GM12878 (cell line): ENCODE data around the gene PCSK2. TPM values are rescaled to one million over a fixed set of nuclear protein-coding genes. Genes with fewer than 3 reads are reported as not detected.

ENCODE experiments used
- ATAC-seq: fragments of 200-7000 bp; cut with Tn5 transposase; 3 replicates; pipeline ENCODE4 v1.9.1; 2020; ENCODE audit warnings: mild to moderate bottlenecking, moderate library complexity
- BruUV-seq: library from RNA; stranded (reverse); fragments of 400-500 nt; replicated peaks from 2 replicates; lab custom pipeline; 2021; lab: Mats Ljungman, UMichigan
- CTCF ChIA-PET: fragments of 300-600 bp; sonication (Branson Sonifier 250); formaldehyde crosslinking; extraction: SDS; loops from one replicate; lab custom pipeline; 2021; ENCODE audit warnings: inconsistent platforms; lab: Yijun Ruan, JAX
- POLR2A ChIA-PET: fragments of 350-600 bp; formaldehyde crosslinking; extraction: SDS; loops from one replicate; lab custom pipeline; 2021; ENCODE audit warnings: inconsistent platforms; lab: Charles Lee
- RAD21 ChIA-PET: fragments of 300-600 bp; sonication (Branson Sonifier 250); formaldehyde crosslinking; loops from one replicate; lab custom pipeline; 2023; ENCODE audit warnings: antibody characterized with exemption; ENCODE audit not compliant: unreplicated experiment; lab: Charles Lee
- SMC1A ChIA-PET: fragments of 300-600 bp; sonication (Branson Sonifier 250); formaldehyde crosslinking; loops from one replicate; lab custom pipeline; 2023; ENCODE audit not compliant: unreplicated experiment, uncharacterized antibody; lab: Charles Lee
- DNase-seq: peaks from one replicate; pipeline ENCODE4 v3.0.0-alpha.2; 2011; ENCODE audit warnings: low read depth, low spot score
- FAIRE-seq: peaks from 3 replicates; lab custom pipeline; 2011; peaks lifted over from hg19 to GRCh38; lab: Jason Lieb, UNC
- H2AFZ ChIP-seq: 2 replicates; pipeline ENCODE4 v1.6.0; 2011; ENCODE audit warnings: low read depth, low read length, control low read depth; ENCODE audit not compliant: control insufficient read depth
- H3K27ac ChIP-seq: 2 replicates; pipeline ENCODE4 v1.5.1; 2011; ENCODE audit warnings: control low read depth; ENCODE audit not compliant: control insufficient read depth, insufficient read depth
- H3K27me3 ChIP-seq, 2 experiments: replicated peaks in 1 of 2; 2 replicates each; pipeline versions ENCODE4 v1.6.0 to v1.6.1; 2011; ENCODE audit warnings: low read length in 1 of 2; ENCODE audit not compliant: control insufficient read depth in 2 of 2, insufficient read depth in 2 of 2
- H3K36me3 ChIP-seq, 2 experiments: 2 replicates each; pipeline ENCODE4 v1.5.1; 2011; ENCODE audit warnings: low read length in 1 of 2; ENCODE audit not compliant: control insufficient read depth in 2 of 2, insufficient read depth in 2 of 2
- H3K4me1 ChIP-seq: 2 replicates; pipeline ENCODE4 v1.6.1; 2011; ENCODE audit warnings: mild to moderate bottlenecking, low read length, moderate library complexity, mixed read lengths; ENCODE audit not compliant: control insufficient read depth, insufficient read depth
- H3K4me2 ChIP-seq: 2 replicates; pipeline ENCODE4 v1.6.0; 2011; ENCODE audit warnings: control low read depth; ENCODE audit not compliant: control insufficient read depth, insufficient read depth
- H3K4me3 ChIP-seq: fragments of 200-600 bp; sonication (generic); 2 replicates; pipeline ENCODE4 v1.5.1; 2016
- H3K79me2 ChIP-seq: 2 replicates; pipeline ENCODE4 v1.6.0; 2011; ENCODE audit warnings: low read length; ENCODE audit not compliant: control insufficient read depth, insufficient read depth
- H3K9ac ChIP-seq: 2 replicates; pipeline ENCODE4 v1.8.0; 2011; ENCODE audit warnings: low read length, control low read depth, mixed read lengths; ENCODE audit not compliant: control insufficient read depth, insufficient read depth
- H3K9me3 ChIP-seq: replicated peaks from 3 replicates; pipeline ENCODE4 v1.5.1; 2011; ENCODE audit warnings: mild to moderate bottlenecking, low read length; ENCODE audit not compliant: control insufficient read depth, insufficient read depth
- H4K20me1 ChIP-seq: 2 replicates; pipeline ENCODE4 v1.6.0; 2011; ENCODE audit not compliant: control insufficient read depth, insufficient read depth
- JUND ChIP-seq: IDR thresholded peaks from 2 replicates; pipeline ENCODE4 v1.6.1; 2012; ENCODE audit warnings: low read depth, mild to moderate bottlenecking, low read length, improper control_type of control experiment, moderate library complexity
- NR2C1 ChIP-seq: fragments of 450-650 bp; IDR thresholded peaks from 2 replicates; pipeline ENCODE4 v1.6.1; 2017; ENCODE audit warnings: antibody characterized with exemption, mild to moderate bottlenecking, moderate library complexity
- PAX8 ChIP-seq: fragments of 450-650 bp; IDR thresholded peaks from 2 replicates; pipeline ENCODE4 v1.6.1; 2017; ENCODE audit warnings: mild to moderate bottlenecking, moderate library complexity
- RAD21 ChIP-seq: IDR thresholded peaks from 2 replicates; pipeline ENCODE4 v1.6.1; 2011; ENCODE audit warnings: mild to moderate bottlenecking, low read depth, low read length, moderate library complexity; ENCODE audit not compliant: insufficient read depth
- RELA ChIP-seq: fragments of 450-650 bp; IDR thresholded peaks from 2 replicates; pipeline ENCODE4 v1.8.0; 2014; ENCODE audit warnings: borderline replicate concordance; ENCODE audit not compliant: partially characterized antibody
- SMC3 ChIP-seq: IDR thresholded peaks from 2 replicates; pipeline ENCODE4 v1.6.1; 2011; ENCODE audit warnings: low read length, improper control_type of control experiment, borderline replicate concordance
- SP1 ChIP-seq: IDR thresholded peaks from one replicate; pipeline ENCODE4 v1.6.1; 2011; ENCODE audit warnings: low read depth, low read length
- SREBF2 ChIP-seq: IDR thresholded peaks from 2 replicates; pipeline ENCODE4 v1.6.1; 2012; ENCODE audit warnings: mild to moderate bottlenecking, low read length
- YY1 ChIP-seq: IDR thresholded peaks from 2 replicates; pipeline ENCODE4 v1.6.1; 2011; ENCODE audit warnings: low read depth, mild to moderate bottlenecking, low read length
- WGBS: methylation state at CpG from one replicate; pipeline ENCODE4 v1.1.6; 2016; ENCODE audit warnings: low lambda C conversion rate; ENCODE audit not compliant: insufficient replicate concordance, insufficient coverage; ENCODE audit errors: missing lambda C conversion rate; 5-methylcytosine and 5-hydroxymethylcytosine counted together
- in situ Hi-C: fragments of 300-500 bp; cut with MboI; formaldehyde crosslinking; loops from 9 replicates; pipeline ENCODE4 v1.14.3; 2018; ENCODE audit warnings: mixed read lengths
- intact Hi-C: fragments of 100-400 bp; cut with micrococcal nuclease; formaldehyde crosslinking; loops from one replicate; pipeline ENCODE4 v1.14.2; 2022; ENCODE audit not compliant: unreplicated experiment
- polyA plus RNA-seq, 11 experiments: library from polyadenylated mRNA; depleted of rRNA in 4 of 11; unstranded in 6 of 11; stranded (reverse) in 5 of 11; fragments of >200 nt; fragmentation: Nextera tagmentation in 4 of 11; fragmentation: Illumina TruSeq in 1 of 11; extraction: Ambion mirVana in 4 of 11; extraction: Trizol in 1 of 11; gene quantifications; 1 replicate in 1 of 11; 2 replicates in 10 of 11; pipeline versions ENCODE4 v1.2.1 to v1.2.3, GENCODE V29; 2011 to 2016; ENCODE audit warnings: inconsistent platforms in 2 of 11, missing spikeins in 2 of 11, low read depth in 1 of 11
- total RNA-seq, 4 experiments: library from RNA; depleted of rRNA in 3 of 4; stranded (reverse); fragments of >200 nt in 3 of 4; fragmentation: Illumina TruSeq in 1 of 4; extraction: Trizol in 1 of 4; gene quantifications; 2 replicates each; pipeline versions ENCODE4 v1.2.1 to v1.2.3, GENCODE V29; 2013 to 2021
- TF ChIP-seq, protein P1 (sequence below): fragments of 150-350 bp; IDR thresholded peaks from 2 replicates; pipeline ENCODE4 v1.6.1; 2014; ENCODE audit warnings: mild to moderate bottlenecking, low read depth, low read length
- TF ChIP-seq, protein P2 (sequence below), 3 experiments: IDR thresholded peaks in 2 of 3; conservative IDR thresholded peaks in 1 of 3; 2 replicates each; pipeline ENCODE4 v1.5.1; 2011; ENCODE audit warnings: low read depth in 3 of 3, low read length in 3 of 3, mild to moderate bottlenecking in 3 of 3, control low read depth in 2 of 3, moderate library complexity in 2 of 3, inconsistent platforms in 1 of 3, mixed read lengths in 1 of 3; ENCODE audit not compliant: control insufficient read depth in 2 of 3, insufficient read depth in 1 of 3; ENCODE audit errors: extremely low read depth in 1 of 3

PCSK2 gene
- total and polyA plus RNA-seq, 10 of the 15 experiments (the other 5 are each of a cell fraction or from before 2014, with no cell fraction given): not detected

DNA sequence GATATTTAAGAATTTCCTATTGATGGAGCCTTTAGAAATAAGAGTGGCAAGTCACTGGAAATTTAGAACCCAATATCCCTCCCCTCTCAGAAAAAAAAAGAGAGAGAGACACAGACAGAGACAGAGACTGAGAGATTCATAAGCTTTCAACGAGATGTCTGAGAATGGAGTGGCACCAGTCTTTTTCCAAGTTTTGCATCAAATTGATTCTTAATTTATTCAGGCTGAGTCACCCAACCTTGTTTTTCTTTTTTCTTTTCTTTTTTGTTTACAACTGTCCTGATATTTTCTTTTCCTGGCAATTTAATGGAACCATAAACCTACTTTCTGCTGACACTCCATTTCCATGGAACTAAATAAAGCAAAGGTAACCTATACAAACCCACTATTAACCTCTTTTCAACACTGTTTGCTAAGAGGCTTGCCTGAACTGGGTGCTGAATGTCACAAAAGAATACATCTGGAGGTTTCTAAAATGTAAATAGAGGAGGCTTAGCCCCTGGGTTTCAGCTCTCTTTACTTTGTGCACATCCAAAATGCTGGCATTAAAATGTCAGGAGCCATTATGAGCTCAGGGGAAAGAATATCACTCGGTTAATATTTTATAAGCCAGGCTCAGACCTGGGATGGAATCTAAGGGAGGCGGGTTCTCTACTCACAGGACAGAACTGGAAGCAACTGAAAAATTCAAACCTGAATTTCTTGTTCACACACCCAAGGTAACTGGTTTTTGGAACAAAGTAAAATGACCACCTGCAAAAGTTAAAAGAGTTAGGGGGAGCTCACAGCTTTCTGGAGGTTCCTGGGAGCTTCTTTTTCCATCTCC lies 203.5 kb downstream of the PCSK2 start (continued):
- TF ChIP-seq JUND (no peak), PAX8 (no peak)

DNA sequence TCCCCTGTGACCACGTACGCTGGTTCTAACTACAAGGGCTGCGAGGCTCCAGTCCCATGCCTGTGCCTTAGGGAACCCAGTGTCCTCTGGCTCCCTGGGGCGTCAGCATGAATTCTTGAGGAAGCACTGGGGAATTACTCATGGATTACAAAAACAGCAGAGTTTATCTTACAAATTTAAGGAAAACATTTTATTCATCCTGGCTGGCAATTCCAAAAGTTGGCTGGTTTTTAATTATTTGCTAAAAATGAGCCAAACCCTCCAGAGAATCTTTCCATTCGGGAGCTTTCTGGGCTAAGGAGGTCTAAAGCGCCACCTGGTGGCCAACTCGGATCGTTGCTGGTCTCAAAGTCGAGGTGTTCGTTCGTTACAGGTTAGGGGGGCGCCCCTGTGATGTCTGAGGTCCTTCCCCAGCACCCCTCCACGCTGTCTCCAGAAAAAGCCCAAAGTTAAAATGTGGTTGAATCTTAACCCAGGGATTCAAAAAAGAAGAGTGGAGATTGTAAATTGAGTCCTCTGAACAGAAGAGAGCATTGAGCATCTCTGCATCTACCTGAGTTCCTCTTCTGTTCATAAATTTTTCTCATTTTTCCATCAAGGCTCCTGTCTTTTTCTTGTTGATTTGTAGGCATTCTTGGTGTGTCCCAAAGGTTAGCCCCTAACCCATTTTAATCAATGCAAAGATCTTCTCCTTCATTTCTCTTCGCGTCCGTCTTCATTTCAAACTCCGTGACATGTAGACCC lies 205.0 kb downstream of the PCSK2 start:
- Histone ChIP-seq H3K27ac (no peak overlapping the region), H3K4me2 (no peak overlapping the region), H3K36me3 (no peaks in the 10 kb centered on the region; a peak in 1 of 4 replicates), H3K4me1 (no peaks in the 10 kb centered on the region), H3K4me3 (no peak overlapping the region), H3K9me3 (no peaks in the 10 kb centered on the region), H3K79me2 (no peaks in the 10 kb centered on the region), H3K9ac (no peak overlapping the region), H2AFZ (no peak overlapping the region), H3K27me3 (peaks cover 0 to 3% of the 10 kb centered on the region in 2 experiments; a peak in 1 of 4 replicates), H4K20me1 (no peaks in the 10 kb centered on the region)
- ChIA-PET POLR2A (no interaction called here), RAD21 (interaction anchor here (1.1 to 2.0 kb wide), 4 partner anchors 628 to 632 kb away, joined by 3 to 18 read pairs (median 8); no protein-coding TSS in a partner anchor), SMC1A (interaction anchor here (1.0 to 3.3 kb wide), 3 partner anchors 621 to 630 kb away, joined by 4 to 20 read pairs (median 15); no protein-coding TSS in a partner anchor), CTCF (interaction anchor here (0.7 to 5.0 kb wide), 20 partner anchors 9 to 633 kb away, joined by 3 to 97 read pairs (median 4); no protein-coding TSS in a partner anchor)
- ATAC-seq (peak; percentile 73), FAIRE-seq (no peak), DNase-seq (no peak)
- intact Hi-C loops: loop anchor here (1.0 kb wide), 1 partner anchor 627 kb away; no protein-coding TSS in a partner anchor
- in situ Hi-C loops: no loop called here
- WGBS: 26% methylated on average over 17 of the region's 17 CpGs
- no TSS peak for BruUV-seq
- TF ChIP-seq SMC3 (peak; percentile 83), RAD21 (peak; percentile 78), RELA (no peak), SP1 (no peak), NR2C1 (no peak), YY1 (no peak), SREBF2 (no peak)
- TF ChIP-seq, protein P1, sequence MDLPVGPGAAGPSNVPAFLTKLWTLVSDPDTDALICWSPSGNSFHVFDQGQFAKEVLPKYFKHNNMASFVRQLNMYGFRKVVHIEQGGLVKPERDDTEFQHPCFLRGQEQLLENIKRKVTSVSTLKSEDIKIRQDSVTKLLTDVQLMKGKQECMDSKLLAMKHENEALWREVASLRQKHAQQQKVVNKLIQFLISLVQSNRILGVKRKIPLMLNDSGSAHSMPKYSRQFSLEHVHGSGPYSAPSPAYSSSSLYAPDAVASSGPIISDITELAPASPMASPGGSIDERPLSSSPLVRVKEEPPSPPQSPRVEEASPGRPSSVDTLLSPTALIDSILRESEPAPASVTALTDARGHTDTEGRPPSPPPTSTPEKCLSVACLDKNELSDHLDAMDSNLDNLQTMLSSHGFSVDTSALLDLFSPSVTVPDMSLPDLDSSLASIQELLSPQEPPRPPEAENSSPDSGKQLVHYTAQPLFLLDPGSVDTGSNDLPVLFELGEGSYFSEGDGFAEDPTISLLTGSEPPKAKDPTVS: no peak
- TF ChIP-seq, protein P2, sequence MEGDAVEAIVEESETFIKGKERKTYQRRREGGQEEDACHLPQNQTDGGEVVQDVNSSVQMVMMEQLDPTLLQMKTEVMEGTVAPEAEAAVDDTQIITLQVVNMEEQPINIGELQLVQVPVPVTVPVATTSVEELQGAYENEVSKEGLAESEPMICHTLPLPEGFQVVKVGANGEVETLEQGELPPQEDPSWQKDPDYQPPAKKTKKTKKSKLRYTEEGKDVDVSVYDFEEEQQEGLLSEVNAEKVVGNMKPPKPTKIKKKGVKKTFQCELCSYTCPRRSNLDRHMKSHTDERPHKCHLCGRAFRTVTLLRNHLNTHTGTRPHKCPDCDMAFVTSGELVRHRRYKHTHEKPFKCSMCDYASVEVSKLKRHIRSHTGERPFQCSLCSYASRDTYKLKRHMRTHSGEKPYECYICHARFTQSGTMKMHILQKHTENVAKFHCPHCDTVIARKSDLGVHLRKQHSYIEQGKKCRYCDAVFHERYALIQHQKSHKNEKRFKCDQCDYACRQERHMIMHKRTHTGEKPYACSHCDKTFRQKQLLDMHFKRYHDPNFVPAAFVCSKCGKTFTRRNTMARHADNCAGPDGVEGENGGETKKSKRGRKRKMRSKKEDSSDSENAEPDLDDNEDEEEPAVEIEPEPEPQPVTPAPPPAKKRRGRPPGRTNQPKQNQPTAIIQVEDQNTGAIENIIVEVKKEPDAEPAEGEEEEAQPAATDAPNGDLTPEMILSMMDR (IDR thresholded peaks at IDR 0.05 in 2 of 3, conservative IDR thresholded peaks at IDR 0.05 in 1 of 3; ENCODE audit: control insufficient read depth in 2 of 3, extremely low read depth in 1 of 3, insufficient read depth in 1 of 3, low read depth in 3 of 3, low read length in 3 of 3): peak; percentile 72 to 88 (median 84)
